Gastroesophageal sphincter (tissue), 3 donors: Measurements from ENCODE around the gene FAM114A1.

ENCODE experiments used
- POLR2A ChIP-seq, 2 donors: fragments of 450-650 bp; IDR thresholded peaks; one replicate each; pipeline ENCODE4 v1.6.1; 2017; ENCODE audit warnings: antibody characterized with exemption in 2 of 2, mild to moderate bottlenecking in 2 of 2, moderate library complexity in 1 of 2
- TF ChIP-seq, protein P1 (sequence below), 4 experiments: fragments of 200-600 bp in 2 of 4; fragments of 450-650 bp in 2 of 4; sonication (generic) in 1 of 4; IDR thresholded peaks; one replicate each; pipeline ENCODE4 v1.5.1; 2017 to 2019; ENCODE audit warnings: antibody characterized with exemption in 4 of 4, mild to moderate bottlenecking in 2 of 4, moderate library complexity in 2 of 4

DNA sequence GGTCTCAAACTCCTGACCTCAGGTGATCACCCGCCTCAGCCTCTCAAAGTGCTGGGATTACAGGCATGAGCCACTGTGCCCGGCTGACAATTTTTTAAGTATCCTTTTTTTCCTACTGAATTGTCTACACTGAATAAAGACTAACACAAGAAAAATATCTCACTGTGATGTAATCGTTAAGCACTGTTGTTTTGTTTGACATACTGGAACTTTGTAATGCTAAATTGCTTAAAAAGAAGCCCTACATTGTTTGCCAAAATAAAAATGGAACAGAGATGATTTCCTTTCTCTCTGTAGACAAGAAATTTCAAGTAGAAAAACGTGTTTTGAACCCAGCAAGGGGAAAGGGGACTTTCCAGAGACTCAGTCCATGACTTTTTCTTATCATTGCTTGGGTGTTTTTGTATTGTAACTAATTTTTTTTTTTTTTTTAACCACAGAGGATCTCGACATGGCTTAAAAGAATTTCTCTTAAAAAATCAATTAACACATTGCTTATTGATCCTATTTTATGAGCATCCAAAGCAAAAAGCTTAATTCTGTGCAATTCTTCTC, 89.7 kb downstream of the FAM114A1 start:
- TF ChIP-seq, protein P1, sequence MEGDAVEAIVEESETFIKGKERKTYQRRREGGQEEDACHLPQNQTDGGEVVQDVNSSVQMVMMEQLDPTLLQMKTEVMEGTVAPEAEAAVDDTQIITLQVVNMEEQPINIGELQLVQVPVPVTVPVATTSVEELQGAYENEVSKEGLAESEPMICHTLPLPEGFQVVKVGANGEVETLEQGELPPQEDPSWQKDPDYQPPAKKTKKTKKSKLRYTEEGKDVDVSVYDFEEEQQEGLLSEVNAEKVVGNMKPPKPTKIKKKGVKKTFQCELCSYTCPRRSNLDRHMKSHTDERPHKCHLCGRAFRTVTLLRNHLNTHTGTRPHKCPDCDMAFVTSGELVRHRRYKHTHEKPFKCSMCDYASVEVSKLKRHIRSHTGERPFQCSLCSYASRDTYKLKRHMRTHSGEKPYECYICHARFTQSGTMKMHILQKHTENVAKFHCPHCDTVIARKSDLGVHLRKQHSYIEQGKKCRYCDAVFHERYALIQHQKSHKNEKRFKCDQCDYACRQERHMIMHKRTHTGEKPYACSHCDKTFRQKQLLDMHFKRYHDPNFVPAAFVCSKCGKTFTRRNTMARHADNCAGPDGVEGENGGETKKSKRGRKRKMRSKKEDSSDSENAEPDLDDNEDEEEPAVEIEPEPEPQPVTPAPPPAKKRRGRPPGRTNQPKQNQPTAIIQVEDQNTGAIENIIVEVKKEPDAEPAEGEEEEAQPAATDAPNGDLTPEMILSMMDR (IDR thresholded peaks at IDR 0.05) = no peak
- TF ChIP-seq POLR2A (IDR thresholded peaks at IDR 0.05) = no peak
